Measurements from ENCODE around the gene ZNF385A. TPM values are rescaled to one million over a fixed set of nuclear protein-coding genes. Genes with fewer than 3 reads are reported as not detected.

ZNF385A gene
- polyA plus RNA-seq, 1 experiment: 0.96 TPM

DNA sequence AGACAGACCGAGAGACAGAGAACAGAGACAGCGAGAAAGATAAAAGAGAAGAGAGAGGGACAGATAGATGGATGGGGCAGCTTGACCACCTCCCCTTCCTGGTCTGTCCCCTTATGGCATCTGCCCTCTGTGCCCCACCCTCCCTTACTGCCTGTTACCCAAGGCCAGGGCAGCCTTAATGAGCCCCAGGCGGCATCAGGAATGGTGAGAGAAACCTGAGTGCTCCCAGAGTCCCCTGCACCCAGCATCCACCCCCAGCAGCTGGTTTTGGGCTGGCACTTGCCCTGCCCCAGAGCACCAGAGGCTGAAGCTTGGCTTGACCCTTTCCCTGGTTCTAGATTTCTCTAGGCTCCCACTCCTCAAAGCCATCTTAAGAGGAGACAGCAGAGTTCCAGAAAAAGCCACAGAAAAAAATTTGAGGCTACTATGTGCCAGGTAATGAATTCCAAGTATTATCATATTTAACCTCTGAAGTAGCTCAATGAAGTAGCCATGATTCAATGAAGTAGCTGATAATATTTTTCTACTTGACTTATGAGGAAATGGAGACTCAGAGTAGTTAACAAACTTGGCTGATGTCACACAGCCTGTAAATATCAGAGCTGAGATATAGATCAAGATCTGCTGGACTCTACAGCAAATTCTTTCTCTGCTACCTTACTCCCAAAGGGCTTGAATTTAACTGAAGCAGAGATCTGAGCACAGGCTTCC lies 2.0 kb upstream of the ZNF385A start:
- CTCF ChIA-PET: interaction anchor here (1.1 to 3.3 kb wide), 8 partner anchors 7 to 54 kb away, joined by 3 to 16 read pairs (median 8); no protein-coding TSS in a partner anchor
- Histone ChIP-seq H3K36me3 (ENCODE audit: control insufficient read depth, insufficient read depth, low read length) (no peaks in the 10 kb centered on the region), H3K27me3 (ENCODE audit: control insufficient read depth, insufficient read depth, low read length) (no peaks in the 10 kb centered on the region), H3K4me3 (ENCODE audit: low read depth, low read length) (no peak overlapping the region)
- no peak for TF ChIP-seq CTCF (IDR thresholded peaks at IDR 0.05; ENCODE audit: insufficient read depth, low read depth, low read length)
- POLR2A ChIA-PET: interaction anchor here (0.6 kb wide), 1 partner anchor 177 kb away, joined by 4 read pairs; no protein-coding TSS in a partner anchor
- no peak for DNase-seq (ENCODE audit: low read depth)

DNA sequence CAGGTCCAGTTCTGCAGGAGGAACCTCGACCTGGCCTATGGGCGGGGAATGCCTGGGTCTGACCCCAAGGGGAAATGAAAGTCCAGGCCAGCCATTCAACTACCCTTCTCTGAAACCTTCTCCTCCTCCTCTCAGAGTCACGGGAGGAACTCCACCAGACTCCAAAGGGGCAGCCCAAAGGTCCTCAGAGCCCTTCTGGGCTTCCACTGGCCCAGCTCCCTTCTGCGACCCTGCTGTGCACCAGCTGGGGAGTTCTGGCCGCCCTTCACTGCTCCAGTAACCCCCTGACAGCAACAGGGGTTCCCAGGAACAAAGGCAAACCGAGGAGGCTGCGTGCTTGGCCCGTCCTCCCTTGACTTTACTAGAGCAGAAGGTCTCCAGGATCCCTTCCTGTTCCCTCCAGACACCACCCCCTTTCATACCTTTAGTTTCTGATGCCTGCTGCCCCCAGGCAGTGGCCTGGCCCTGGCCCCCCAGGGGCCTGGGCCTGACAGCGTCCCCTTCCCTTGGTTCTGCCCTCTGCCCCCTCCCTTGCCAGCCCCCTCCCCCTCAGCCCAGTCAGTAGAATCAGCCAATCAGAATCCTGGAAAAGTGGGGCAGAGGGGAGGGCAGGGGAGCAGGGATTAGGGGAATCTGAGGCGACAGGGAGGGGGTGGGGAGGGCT lies 850 bp upstream of the ZNF385A start:
- CTCF ChIA-PET: interaction anchor here (0.6 to 3.3 kb wide), 8 partner anchors 8 to 165 kb away, joined by 3 to 16 read pairs (median 8); no protein-coding TSS in a partner anchor

DNA sequence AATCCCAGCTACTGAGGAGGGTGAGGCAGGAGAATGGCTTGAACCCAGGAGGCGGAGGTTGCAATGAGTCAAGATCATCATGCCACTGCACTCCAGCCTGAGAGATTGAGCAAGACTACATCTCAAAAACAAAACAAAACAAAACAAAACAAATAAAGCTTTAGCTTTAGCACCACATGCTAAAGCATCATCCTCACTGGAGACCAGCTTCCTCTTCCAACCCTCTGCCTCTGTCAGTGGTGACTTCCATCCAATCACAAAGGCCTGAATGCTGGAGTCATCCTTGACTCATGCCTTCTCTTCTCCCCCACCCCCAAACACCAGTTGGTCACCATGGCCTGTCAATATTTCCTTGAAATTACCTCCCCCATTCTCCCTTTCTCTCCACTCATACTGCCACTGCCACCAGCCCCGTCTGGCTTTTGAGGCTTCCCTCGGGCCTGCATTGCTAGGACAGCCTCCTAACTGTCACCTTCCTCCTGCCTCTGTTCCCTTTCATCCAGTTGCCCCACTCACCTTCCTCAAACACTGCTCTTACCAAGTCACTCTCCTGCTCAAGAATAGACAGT lies 1.4 kb downstream of the ZNF385A start:
- ChIA-PET POLR2A (interaction anchor here (1.0 kb wide), 1 partner anchor 13 kb away, joined by 9 read pairs; no protein-coding TSS in a partner anchor), CTCF (interaction anchor here (0.8 to 5.5 kb wide), 10 partner anchors 10 to 167 kb away, joined by 3 to 72 read pairs (median 4); no protein-coding TSS in a partner anchor)
- Histone ChIP-seq H3K4me3 (ENCODE audit: low read depth, low read length) (no peak overlapping the region), H3K36me3 (ENCODE audit: control insufficient read depth, insufficient read depth, low read length) (no peaks in the 10 kb centered on the region), H3K27me3 (ENCODE audit: control insufficient read depth, insufficient read depth, low read length) (no peaks in the 10 kb centered on the region)
- DNase-seq (ENCODE audit: low read depth): peak; percentile 65
- TF ChIP-seq CTCF (IDR thresholded peaks at IDR 0.05; ENCODE audit: insufficient read depth, low read depth, low read length): no peak

More for the DNA sequence above, 850 bp upstream of the ZNF385A start:
- H3K36me3 ChIP-seq (ENCODE audit: control insufficient read depth, insufficient read depth, low read length): no peaks in the 10 kb centered on the region
- no peaks in the 10 kb centered on the region for H3K27me3 ChIP-seq (ENCODE audit: control insufficient read depth, insufficient read depth, low read length)
- H3K4me3 ChIP-seq (ENCODE audit: low read depth, low read length): no peak overlapping the region
- no peak for DNase-seq (ENCODE audit: low read depth)
- POLR2A ChIA-PET: no interaction called here
- TF ChIP-seq CTCF (IDR thresholded peaks at IDR 0.05; ENCODE audit: insufficient read depth, low read depth, low read length): no peak

DNA sequence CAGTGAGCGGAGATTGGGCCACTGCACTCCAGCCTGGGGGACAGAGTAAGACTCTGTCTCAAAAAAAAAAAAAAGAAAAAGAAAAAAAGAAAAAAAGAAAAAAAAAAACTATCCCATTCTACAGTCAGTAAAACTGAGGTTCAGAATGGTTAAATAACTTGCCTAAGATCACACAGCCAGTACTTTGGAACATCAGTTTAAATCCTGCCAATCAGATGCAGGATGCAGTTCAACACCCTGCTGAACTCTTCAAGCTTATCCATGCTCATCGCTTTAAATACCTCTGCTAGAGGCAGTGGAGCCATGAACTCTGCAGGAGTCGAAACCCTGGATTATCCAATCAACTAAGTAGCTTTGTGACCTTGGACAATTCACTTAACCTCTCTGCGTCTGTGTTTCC lies 3.4 kb downstream of the ZNF385A start:
- no peak overlapping the region for H3K4me3 ChIP-seq (ENCODE audit: low read depth, low read length)
- ChIA-PET CTCF (interaction anchor here (1.1 to 5.5 kb wide), 17 partner anchors 10 to 315 kb away, joined by 3 to 72 read pairs (median 17); no protein-coding TSS in a partner anchor), POLR2A (no interaction called here)
- no peak for DNase-seq (ENCODE audit: low read depth)
- TF ChIP-seq CTCF (IDR thresholded peaks at IDR 0.05; ENCODE audit: insufficient read depth, low read depth, low read length): no peak
- no peaks in the 10 kb centered on the region for H3K36me3 ChIP-seq (ENCODE audit: control insufficient read depth, insufficient read depth, low read length)
- no peaks in the 10 kb centered on the region for H3K27me3 ChIP-seq (ENCODE audit: control insufficient read depth, insufficient read depth, low read length)
